Activated T-helper 17 cell treated with anti-CD3 and anti-CD28 coated beads, Interleukin-2, amount 50 U/mL, for 72 hours (primary cell): ENCODE results near the gene STAMBPL1. TPM values are rescaled to one million over a fixed set of nuclear protein-coding genes. Genes with fewer than 3 reads are reported as not detected.

Experiments used
- total RNA-seq, 2 donors: library from RNA; stranded (reverse); gene quantifications; one replicate each; pipeline ENCODE4 v1.2.3, GENCODE V29; 2022

Gene STAMBPL1
- total RNA-seq, 2 donors from 2014 or later = 27.6 to 72.5 TPM

Other genes with a start within 250 kb of the STAMBPL1 start
- not detected for gene LIPF, start 215.8 kb upstream of the STAMBPL1 start, total RNA-seq
- gene LIPK, start 174.0 kb upstream of the STAMBPL1 start, total RNA-seq = not detected
- gene LIPN, start 120.2 kb upstream of the STAMBPL1 start, total RNA-seq = not detected
- not detected for gene LIPM, start 77.5 kb upstream of the STAMBPL1 start, total RNA-seq
- gene ANKRD22, start 28.4 kb upstream of the STAMBPL1 start, total RNA-seq = 1 to 10 TPM in 1 of 2 donors, under 1 TPM in 1; 0.21 to 5.9 TPM
- 10 to 100 TPM; 14.6 to 29.6 TPM for gene ACTA2, start 72.5 kb downstream of the STAMBPL1 start, total RNA-seq
- gene FAS, start 110.6 kb downstream of the STAMBPL1 start, total RNA-seq = 100 to 1,000 TPM; 105 to 121 TPM